NCI-H2107 treated with DMSO at 0.1 percent for 48 hours (cell line): ENCODE data around the gene KLF16.
"Not testable (repeated sequence)": the region's sequence is repeated elsewhere in the genome, so short reads cannot be mapped to it uniquely, and the experiment has no call there.

Experiments used
- DNase-seq: peaks from one replicate; lab custom pipeline; 2025; ENCODE audit not compliant: unreplicated experiment; lab: John Stamatoyannopoulos, UW

Gene KLF16

DNA sequence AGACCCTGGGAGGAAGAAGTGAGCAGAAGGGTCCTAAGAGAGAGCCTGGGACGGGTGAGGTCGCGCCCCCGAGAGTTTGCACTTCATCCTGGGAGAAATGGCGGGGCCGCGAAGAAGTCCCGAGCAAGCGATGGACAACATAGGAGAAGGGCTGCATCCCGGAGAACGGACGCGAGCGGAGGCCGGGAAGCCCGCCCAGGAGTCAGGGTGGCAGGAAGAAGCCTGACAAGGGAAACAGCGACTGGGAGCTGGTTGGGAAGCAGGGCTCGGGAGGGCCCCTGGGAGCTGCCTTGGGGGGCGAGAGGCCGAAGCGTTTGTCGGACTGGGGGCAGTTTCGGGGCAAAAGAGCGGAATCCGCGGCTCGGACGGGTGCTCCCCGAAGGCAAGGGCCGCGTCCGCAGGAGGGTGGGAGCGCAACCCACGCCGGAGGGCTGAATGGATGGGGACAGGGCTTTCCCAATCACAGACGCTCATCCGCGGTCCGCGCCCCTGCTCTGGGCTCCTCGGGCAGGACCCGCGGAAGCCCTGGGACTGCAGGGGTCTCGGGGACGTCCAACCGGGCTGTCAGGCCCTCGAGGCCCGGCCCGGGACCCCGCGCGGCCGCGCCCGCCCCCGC, 21.4 kb upstream of the KLF16 start:
- DNase-seq: no peak

DNA sequence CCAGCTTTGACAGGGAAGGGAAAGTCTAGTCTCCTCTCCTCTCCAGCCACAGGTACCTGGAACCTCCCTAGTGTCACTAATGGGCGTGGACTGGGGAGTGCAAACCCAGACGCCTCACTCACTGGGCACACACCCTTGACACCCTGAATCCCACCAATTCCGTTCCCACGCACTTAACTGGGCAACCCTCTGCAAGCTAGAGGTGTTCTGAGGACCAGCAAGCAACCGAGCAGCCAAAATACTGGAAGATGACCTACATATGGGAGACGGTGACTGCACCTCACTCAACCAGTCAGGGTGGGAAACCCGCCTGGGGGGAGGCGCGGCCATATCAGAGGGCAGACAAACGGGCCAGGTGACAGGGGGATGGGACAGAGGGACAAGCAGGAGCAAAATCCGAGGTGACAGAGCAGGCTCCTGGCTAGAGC, 20.9 kb upstream of the KLF16 start:
- no peak for DNase-seq

DNA sequence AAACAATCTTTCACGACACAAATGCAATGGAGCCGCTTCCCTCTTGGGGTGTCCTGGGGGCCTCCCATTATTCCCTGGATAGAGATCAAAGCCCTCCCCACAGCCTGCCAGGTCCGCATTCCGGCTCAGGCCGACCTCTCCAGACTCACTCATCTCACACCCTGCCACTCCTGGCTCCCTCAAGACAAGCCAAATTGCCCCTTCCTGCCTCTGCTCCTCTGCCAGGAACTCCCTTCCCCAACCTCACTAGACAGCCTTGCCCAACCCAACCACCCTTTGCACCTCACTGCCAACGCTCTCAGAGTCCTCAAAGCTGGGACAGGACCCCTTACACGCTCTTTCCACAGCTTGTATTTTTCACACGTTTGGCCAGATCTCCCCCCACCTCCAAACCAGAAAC, 20.4 kb upstream of the KLF16 start:
- DNase-seq: no peak

DNA sequence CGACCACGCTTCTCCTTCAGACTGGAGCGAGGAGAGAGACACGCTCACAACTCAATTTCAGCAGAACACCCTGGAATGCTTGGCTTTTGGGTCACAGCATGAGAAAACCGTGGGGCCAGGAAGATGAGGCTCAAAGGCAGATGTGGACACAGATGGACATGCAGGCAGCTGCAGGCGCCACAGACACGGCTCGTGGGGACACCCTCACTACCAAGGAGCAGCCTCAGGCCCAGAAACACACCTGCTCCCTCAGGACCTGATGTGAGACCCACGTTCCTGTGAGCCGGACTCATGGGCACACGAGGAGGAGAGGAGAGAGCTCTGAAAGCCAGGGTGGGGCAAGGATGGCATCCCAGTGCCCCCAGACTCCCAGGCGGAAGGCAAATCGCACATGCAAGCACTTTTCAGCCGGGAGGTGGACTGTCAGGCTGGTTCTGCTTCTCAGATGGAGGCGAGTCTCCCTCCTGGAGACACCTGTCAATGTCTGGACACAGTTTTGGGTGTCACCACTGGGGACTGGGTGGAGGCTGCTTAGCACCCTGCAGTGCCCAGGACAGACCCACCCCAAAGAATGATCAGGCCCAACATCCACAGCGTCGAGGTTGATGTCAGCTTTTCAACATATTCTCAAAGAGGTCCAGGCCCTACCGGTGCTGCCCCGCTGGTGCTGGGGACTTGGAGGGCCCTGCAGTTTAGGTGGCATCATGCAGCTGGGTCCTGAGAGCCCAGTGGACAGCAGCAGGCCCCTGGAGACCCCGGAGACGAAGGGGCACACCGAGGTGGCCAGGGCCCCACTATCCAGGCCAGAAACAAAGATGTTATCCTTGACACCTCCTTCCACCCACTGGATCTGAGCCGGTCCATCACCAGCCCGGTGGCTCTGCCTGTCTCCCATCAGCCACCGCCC, 19.7 kb upstream of the KLF16 start:
- no peak for DNase-seq

DNA sequence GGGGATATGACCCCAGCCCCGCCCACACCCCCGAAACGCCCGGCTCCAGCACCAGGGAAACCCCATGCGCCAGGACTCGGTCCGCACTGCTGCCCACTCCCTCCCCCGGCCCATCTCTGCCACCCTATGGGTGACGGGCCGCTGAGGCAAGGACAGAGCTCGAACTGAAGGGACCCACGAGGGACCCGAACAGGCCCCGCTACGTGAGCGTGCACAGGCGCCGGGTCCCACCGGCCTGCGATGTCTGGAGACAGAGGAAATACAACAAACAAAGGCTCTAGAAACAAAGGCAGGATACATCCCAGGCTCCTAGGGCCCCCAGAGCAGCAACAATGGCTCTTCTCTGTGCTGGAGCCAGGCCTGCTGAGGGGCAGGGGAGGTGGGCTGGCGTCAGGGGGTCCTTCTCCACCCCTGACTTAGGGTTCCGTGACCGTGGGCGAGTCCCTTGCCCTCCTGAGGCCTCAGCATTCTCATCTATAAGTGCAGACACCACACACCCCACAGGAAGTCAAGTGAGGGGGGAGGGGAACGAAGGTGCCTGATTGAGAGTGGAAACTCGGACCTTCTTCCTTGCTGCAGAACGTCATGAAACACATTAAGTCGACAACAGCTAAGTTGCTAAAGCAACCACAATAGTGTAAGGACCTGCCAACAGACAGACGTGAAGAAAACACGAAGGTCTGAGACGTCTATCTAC, 18.9 kb upstream of the KLF16 start:
- DNase-seq: no peak

DNA sequence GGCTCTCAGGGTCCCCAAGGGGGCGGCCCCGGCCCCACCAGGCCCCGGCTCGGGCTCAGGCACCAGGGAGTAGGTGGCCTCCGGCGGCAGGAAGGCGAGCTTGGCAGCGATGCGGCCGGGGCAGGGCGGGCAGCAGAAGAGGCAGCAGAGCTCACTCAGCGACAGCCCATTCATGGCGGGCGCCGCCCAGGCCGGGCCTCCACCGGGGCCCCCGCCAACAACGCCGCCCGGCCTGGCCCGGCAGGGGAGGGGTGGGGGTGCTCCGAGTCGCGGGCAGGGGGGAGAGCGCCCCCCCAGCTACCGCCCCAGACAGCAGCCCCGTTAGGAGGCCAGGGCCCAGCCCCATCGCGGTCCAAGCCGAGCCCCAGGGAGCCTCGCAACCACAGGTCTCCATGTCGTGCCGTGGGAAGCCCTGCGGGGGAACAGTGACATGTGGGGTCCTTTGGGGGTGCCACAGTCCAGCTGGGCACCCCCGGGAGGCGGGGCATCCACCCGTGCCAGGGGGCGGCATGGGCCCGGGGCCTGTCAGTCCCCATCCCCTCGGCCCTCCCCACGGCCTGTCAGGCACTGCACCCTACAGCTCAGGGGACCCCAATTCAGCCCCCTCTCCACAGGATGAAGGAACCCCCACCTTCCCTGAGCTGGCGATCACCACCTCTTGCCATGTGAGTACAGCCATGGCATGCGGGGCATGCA, 18.2 kb upstream of the KLF16 start:
- not testable (repeated sequence) for DNase-seq

DNA sequence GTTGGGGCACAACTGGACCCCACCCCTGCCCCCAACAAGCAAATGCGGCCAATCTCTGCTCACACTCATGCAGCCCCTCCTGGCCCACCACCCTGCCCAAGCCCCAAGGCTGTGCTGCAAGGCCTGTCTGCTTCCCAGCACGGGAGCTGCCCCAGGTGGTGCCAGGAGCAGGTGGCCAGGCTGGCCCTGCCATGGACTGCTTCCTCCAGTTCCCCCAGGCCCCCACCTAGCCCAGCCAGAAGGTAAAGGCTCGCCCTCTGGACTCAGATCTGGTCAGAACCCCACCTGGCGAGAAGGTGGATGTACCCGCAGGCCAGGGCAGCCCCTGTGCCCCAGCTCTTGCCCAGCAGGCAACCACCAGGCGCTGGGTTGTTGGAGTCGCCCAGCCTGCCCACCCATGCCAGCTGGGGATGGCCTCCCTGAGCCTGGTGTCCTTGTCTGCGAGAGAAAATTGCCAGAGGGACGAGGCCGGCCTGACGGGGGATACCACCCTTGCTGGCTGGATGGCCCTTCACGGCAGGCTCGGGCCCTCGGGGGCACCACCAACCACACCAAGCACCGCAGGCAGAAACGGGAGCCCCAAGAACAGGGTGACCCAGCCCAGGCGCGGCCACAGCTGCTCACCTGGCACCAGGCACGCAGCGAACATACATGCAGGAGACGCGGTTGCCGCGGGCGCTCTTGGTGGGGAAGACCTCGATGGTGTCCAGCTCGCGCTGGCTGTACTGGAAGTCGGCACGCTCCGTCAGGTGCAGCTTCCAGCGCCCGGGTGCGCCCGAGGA, 17.4 kb upstream of the KLF16 start:
- DNase-seq: no peak

DNA sequence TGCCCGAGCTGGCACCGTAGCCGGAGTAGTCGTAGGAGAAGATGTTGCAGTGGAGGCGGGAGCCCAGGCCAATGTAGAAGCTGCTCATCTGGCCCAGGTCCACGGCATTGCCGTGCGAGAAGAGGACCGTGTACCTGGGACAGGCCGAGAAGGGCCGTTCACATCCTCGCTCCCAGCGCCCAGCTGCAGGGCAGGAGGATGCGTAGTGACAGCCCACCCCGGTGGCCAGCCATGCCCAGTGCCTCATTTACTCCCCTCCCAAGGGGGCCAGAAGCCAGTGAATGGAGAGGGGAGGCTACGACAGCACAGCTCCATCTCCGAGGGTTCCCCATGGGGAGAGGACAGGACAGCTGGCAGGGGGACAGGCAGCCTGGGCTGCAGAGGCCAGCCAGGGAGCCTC, 16.6 kb upstream of the KLF16 start:
- DNase-seq: not testable (repeated sequence)

DNA sequence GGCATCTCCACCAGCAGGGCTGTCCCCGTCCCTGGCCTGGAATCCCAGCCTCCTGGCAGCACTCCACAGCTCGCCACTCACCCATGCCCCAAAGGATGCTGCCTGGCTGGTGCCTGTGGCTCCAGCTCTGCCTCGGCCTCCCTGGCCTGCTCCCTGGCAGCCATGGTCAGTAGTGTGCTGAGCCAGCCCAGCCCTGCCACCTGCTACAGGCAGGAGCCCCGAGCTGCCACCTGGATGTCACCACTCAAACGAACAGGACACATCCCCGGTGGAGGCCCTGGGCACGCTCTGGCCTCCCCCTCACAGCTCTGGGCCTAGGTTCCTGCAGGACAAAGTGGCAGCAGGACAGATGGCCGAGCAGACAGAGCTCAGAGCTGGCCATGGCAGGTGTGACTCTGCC, 15.2 kb upstream of the KLF16 start:
- DNase-seq: not testable (repeated sequence)

DNA sequence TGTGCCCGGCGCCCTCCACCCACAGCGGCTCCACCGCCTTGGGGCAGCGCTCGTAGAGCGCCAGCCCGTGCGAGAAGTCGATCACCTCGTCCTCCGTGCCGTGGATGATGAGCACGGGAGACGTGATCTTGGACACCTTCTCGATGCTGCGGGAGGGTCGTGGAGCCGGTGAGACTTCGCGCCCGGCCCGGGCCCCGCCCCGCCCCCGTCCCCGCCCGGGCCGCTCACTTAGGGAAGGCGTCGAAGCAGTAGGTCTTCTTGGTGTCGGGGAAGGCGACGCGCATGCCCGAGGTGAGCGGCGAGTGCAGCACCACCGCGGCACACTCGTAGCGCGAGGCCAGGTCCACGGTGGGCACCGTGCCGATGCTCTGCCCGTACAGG, 13.9 kb upstream of the KLF16 start:
- DNase-seq: not testable (repeated sequence)

DNA sequence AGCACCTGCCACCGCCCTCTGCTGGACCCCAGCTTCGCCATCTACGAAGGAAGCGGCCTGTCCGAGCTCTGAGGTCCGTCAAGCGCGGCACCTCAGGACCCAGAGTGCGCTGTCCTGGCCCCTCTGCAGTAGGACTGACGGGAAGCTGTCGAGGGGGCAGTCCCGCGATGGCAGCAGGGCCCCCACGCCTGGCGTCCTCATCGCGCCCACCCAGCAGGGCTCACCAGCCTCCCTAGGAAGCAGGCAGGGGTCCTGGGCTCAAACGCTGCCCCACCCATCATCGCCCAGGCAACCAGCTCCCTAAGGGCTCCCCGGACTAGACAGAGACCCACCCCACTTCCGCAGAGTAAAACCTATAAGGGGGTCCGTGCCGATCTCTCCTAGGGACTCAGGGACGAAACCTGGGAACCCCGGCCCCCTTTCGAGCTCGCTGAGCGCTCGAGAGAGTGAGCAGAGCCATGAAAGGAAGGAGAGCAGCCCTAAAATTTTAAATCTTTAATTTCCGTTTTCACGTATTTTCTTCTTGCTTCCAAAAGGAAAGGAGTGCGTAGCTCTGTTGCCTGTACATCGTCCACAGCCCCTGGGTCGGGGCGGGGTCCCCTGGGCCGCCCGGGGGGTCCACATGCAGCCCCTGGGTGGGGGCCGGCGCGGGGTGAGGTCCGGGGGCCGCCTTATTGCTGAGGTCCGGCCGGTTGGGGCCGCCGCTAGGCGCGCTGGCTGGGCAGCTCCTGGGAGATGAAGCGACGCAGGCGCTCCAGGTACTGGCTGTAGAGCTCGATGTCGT, 13.3 kb upstream of the KLF16 start:
- DNase-seq: not testable (repeated sequence)

DNA sequence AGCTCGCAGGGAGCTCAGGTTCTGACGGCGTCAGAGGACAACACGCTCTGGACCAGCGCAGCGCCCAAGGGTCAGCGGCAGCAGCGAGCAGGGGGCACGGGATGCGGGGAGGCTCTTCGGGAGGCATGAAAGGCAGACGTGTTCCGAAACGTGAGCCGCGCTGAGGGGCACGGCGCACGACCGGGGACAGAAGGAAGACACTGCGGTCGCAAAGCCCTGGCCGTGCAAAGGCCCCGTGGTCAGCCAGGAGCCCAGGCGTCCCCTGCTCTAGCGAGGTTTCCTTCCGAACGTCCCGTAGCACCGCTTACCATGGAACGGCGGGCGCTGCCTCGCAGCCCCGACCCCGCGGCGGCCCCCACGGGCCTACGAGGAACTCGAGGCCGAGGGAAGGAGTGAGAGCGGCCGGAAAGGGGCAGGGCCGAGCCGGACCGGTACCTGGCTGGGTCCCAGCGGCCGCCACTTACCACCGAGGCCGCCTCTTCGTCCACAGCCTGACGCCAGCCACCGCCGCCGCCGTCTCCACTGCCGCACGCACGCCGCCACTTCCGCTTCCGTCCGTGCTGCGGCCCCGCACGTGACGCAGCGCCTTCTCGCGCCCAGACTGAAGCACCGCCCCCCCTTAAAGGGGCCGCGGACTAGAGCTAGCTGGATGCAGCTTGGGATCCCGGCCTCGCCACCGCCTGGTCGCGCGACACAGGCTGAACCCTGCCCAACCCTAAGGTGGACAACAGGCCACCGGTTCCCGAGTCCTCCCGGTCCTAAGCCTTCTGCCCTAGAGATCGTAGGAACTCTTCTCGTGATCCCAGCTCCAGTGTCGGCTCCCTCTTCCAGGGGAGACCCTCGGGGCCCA, 12.5 kb upstream of the KLF16 start:
- peak; percentile 81 for DNase-seq

DNA sequence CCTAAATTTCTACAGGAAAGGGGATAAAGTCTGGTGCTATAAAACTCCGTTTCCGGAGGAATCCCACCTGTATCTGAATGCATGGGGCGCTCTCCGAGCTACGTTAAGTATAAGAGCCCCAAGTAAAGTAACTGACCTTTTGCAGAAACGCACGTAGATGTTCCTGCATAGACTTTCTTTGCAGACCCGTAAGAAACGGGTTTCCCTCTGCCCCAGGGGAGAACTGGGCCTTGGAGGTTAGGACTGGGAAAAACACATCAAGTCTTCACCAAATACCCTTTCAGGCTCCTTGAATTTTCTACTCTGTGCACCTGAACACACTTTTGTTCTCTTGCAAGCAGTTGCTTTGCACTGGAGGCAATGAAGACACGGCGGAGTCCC, 11.9 kb upstream of the KLF16 start:
- not testable (repeated sequence) for DNase-seq

DNA sequence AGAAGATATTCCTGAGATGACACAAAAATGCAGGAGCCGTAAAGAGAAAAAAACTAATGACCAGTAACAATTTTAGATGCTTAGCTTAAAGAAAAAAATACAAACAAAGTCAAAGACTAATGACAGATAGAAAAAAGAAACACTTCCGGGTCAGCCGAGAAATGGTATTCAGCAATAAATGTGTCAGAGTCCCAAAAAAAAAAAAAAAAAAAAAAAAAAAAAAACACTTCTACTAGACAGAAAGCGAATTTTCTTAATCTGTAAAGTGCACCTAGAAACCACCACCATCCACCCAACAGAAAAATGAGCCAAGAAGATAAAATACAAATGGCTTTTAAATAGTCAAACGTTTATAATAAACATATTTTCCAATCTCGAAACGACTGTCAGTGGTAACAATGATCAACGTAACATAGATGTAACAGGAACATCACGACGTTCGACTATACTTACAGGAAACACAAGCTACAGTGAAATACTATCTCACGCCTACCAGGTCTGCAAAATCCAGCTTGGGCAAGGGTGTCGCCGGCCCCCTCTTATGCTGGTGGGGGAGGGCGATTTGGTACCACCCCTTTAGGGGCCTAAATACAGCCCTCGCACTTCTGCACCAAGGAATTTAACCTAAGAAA, 11.3 kb upstream of the KLF16 start:
- no peak for DNase-seq

DNA sequence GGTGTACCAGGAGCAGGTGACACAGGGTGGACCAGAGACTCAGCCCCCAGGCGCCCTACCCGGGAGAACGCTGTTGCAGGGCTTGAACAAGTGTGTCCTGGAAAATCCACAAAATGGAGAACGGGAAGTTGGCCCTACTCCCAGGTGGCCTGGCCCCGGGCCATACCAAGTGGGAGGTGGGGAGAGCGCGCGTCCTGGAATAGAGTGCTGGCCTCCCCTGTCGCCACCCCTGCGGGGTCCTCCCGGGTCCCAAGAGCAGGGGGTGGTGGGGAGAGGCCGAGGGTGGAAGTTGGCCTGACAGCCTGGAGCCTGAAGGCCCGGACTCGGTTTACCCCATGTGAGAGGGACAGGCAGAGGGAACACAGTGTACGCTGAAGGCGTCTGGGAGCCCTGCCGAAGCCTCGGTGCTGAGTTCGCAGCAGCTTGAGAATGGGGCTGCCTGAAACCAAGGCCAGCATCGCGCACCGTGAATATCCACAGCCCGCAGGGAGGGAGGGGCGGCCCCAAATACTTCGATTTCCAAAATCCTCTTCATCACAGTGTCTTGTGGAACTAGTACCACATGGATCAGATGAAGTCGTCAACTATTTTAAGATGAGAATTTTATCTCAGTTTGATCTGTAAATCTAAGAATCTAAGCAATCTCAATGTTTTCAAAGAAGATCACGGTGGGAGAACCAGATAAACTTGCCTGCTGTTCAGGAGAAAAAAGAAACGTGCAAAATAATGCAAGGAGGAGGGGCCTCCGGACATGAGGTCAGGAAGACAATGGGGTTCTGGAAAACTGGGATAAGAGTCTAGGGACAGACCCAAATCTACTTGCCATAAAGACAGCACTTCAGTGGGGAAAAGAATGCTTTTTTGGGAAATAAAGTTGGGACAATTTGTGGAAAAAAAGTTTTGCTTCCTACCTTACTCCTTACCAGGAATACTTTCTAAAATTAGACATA, 10.4 kb upstream of the KLF16 start:
- no peak for DNase-seq

DNA sequence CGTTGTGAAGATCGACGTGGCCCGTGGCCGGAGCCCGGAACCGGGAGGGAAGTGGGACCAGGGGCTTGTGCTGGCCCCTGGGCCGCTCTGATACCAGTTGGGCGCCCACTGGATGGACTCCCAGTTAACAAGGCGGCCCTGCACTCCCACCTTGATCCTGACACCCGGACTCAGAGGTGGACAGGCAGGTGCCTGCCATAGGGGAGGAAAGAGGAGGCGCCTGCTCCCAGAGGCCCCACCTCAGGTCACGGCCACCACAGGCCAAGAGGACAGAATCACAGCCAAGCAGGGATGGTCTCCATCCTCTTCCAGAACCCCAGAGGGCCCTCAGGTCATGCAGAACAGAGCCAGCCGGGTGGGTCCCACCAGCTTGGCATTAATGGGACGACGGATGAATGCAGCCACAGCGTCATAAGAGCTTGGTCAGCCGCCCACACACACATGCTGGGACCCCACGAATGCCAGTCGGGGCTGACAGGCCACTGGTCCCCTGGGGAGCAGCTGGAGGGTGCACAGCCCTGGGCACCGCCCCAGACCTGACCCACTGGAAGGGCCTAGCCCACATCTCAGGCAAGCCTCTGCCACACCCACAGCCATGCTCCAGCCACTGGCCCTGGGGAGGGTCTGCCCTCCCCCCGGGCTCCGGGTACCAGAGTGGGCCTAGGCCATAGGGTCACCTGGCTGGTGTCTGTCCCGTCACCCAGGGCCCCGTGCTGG, 9.6 kb upstream of the KLF16 start:
- no peak for DNase-seq

DNA sequence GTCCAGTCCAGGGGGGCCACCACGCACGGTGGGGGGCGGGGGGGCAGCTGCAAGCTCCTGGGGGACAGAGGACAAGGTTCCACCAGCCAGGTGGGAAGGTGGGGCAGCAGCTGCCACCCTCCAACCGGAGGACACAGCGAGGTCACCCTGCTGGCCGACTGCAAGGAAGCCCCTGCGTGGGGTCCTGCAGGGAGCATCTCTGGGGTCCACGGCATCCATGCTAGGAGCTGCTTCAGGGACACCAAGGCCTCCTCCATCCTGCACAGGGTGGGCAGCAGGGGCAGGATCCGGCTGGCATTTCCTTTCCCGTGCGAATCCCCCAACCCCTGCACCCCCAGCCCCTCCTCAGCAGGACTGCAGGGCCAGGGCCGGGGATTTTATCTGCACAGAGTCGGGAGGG, 8.3 kb upstream of the KLF16 start:
- DNase-seq: no peak
